Fibroblast of lung (primary cell): ENCODE data around the gene CD1D. TPM values are rescaled to one million over a fixed set of nuclear protein-coding genes. Genes with fewer than 3 reads are reported as not detected.
"Not testable (repeated sequence)": the region's sequence is repeated elsewhere in the genome, so short reads cannot be mapped to it uniquely, and the experiment has no call there.

Experiments
- DNase-seq, 2 donors: peaks; one replicate each; pipeline versions ENCODE4 v3.0.0 to v3.0.0-alpha.2; 2010; ENCODE audit warnings: low read depth in 2 of 2
- H2AFZ ChIP-seq: 2 replicates; pipeline ENCODE4 v1.5.1; 2012; ENCODE audit warnings: low read length, control low read depth, inconsistent platforms
- H3K27ac ChIP-seq: 2 replicates; pipeline ENCODE4 v1.5.1; 2011; ENCODE audit warnings: low read length, control low read depth; ENCODE audit not compliant: insufficient read depth
- H3K27me3 ChIP-seq: 2 replicates; pipeline ENCODE4 v1.5.1; 2011; ENCODE audit warnings: mild to moderate bottlenecking, low read length; ENCODE audit not compliant: control insufficient read depth, insufficient read depth
- H3K36me3 ChIP-seq: 2 replicates; pipeline ENCODE4 v1.5.1; 2011; ENCODE audit warnings: low read length; ENCODE audit not compliant: control insufficient read depth, insufficient read depth
- H3K4me1 ChIP-seq: 2 replicates; pipeline ENCODE4 v1.5.1; 2011; ENCODE audit warnings: low read length; ENCODE audit not compliant: control insufficient read depth, insufficient read depth; ENCODE audit errors: extremely low read depth
- H3K4me2 ChIP-seq: 2 replicates; pipeline ENCODE4 v1.5.1; 2011; ENCODE audit warnings: low read length, control low read depth; ENCODE audit not compliant: insufficient read depth; ENCODE audit errors: extremely low read depth
- H3K4me3 ChIP-seq, 4 experiments: fragments of 200-600 bp in 1 of 4; sonication (generic) in 1 of 4; replicated peaks in 1 of 4; 2 replicates each; pipeline ENCODE4 v1.5.1; 2011 to 2016; ENCODE audit warnings: low read length in 4 of 4, low read depth in 3 of 4, mild to moderate bottlenecking in 3 of 4, control low read depth in 2 of 4, inconsistent platforms in 1 of 4, mixed read lengths in 1 of 4; ENCODE audit not compliant: insufficient read depth in 1 of 4; ENCODE audit errors: control extremely low read depth in 1 of 4
- H3K79me2 ChIP-seq: 2 replicates; pipeline ENCODE4 v1.5.1; 2012; ENCODE audit warnings: mild to moderate bottlenecking, low read length, inconsistent platforms; ENCODE audit not compliant: control insufficient read depth, insufficient read depth
- H3K9ac ChIP-seq: 2 replicates; pipeline ENCODE4 v1.5.1; 2011; ENCODE audit warnings: mild to moderate bottlenecking, low read length, control low read depth; ENCODE audit not compliant: insufficient read depth
- H3K9me3 ChIP-seq: 2 replicates; pipeline ENCODE4 v1.5.1; 2012; ENCODE audit warnings: low read depth, low read length; ENCODE audit not compliant: control insufficient read depth, insufficient read depth
- H4K20me1 ChIP-seq: 2 replicates; pipeline ENCODE4 v1.5.1; 2011; ENCODE audit warnings: low read length; ENCODE audit not compliant: control insufficient read depth, insufficient read depth; ENCODE audit errors: extremely low read depth
- EZH2 ChIP-seq: IDR thresholded peaks from 2 replicates; pipeline ENCODE4 v1.5.1; 2012; ENCODE audit warnings: low read length, control low read depth, mild to moderate bottlenecking; ENCODE audit errors: missing control alignments
- polyA plus RNA-seq, 2 donors: library from polyadenylated mRNA; depleted of rRNA in 1 of 2; stranded (reverse) in 1 of 2; unstranded in 1 of 2; fragments of >200 nt; gene quantifications; 2 replicates each; pipeline ENCODE4 v1.2.1, GENCODE V29; 2011 to 2012; ENCODE audit warnings: missing spikeins in 1 of 2
- total RNA-seq: library from RNA; depleted of rRNA; stranded (reverse); fragments of >200 nt; gene quantifications from 2 replicates; pipeline ENCODE4 v1.2.1, GENCODE V29; 2014
- TF ChIP-seq, protein P1 (sequence below), 2 donors: IDR thresholded peaks in 1 of 2; conservative IDR thresholded peaks in 1 of 2; 1 replicate in 1 of 2; 2 replicates in 1 of 2; pipeline ENCODE4 v1.5.1; 2011 to 2012; ENCODE audit warnings: low read length in 2 of 2, control low read depth in 1 of 2, inconsistent platforms in 1 of 2, low read depth in 1 of 2, mild to moderate bottlenecking in 1 of 2

Gene CD1D
- total and polyA plus RNA-seq, 2 donors (not counting 1 experiment from before 2014, with no cell fraction given), result 0.66 TPM; not detected in 1

DNA sequence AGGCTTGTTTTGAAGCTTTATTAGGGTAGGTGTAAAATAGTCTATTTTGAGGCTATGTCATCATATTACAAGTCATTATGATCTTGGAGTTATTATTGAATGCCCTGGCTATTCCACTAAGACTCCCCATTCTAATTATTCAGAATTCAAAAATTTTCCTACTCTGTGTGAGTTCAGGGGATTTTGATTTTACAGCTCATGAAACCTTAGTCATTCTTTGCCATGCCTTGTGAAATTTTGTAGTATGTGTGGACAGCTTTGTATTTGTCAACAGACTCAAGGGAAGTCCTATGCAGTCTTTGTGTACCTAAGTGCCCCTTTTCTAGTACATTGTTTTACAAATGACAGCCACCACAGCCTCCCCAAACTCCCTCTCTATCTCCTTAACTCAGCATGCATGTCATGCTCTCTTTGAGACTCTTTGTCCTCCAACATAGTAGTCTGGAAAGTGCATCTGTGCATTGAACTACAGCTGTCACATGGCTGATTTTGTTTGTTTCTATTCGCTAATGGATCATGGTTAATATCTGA lies 28.0 kb downstream of the CD1D start:
- Histone ChIP-seq H3K4me2 (no peak overlapping the region), H3K27ac (no peak overlapping the region), H3K4me3 (no peak overlapping the region), H3K4me1 (no peaks in the 10 kb centered on the region), H4K20me1 (no peaks in the 10 kb centered on the region), H3K27me3 (no peaks in the 10 kb centered on the region), H3K9ac (no peak overlapping the region), H3K36me3 (no peaks in the 10 kb centered on the region), H3K9me3 (no peaks in the 10 kb centered on the region), H2AFZ (no peak overlapping the region), H3K79me2 (no peaks in the 10 kb centered on the region)
- DNase-seq, result no peak
- TF ChIP-seq, protein P1, sequence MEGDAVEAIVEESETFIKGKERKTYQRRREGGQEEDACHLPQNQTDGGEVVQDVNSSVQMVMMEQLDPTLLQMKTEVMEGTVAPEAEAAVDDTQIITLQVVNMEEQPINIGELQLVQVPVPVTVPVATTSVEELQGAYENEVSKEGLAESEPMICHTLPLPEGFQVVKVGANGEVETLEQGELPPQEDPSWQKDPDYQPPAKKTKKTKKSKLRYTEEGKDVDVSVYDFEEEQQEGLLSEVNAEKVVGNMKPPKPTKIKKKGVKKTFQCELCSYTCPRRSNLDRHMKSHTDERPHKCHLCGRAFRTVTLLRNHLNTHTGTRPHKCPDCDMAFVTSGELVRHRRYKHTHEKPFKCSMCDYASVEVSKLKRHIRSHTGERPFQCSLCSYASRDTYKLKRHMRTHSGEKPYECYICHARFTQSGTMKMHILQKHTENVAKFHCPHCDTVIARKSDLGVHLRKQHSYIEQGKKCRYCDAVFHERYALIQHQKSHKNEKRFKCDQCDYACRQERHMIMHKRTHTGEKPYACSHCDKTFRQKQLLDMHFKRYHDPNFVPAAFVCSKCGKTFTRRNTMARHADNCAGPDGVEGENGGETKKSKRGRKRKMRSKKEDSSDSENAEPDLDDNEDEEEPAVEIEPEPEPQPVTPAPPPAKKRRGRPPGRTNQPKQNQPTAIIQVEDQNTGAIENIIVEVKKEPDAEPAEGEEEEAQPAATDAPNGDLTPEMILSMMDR (conservative IDR thresholded peaks at IDR 0.05 in 1 of 2, IDR thresholded peaks at IDR 0.05 in 1 of 2; ENCODE audit: low read depth in 1 of 2, low read length in 2 of 2), result no peak
- TF ChIP-seq EZH2, result no peak

DNA sequence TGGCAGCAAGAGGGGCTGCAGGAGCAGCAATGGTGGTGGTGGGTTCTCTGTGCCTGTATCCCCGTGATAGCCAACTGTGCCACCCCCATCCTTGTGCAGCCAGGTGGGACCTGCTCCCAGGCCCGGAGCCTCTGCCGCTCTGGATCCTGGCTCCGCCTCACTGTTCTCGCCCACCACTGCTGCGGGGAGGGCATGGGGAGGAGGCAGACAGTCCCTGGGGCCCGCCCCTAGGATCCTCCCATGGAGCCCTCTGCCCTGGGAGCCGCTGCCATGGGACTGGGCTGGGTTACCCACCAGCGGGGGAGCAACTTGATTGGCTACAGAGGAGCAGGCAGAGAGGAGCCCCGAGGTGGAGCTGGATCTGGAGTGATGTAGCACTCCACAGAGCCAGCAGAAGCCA lies 31.6 kb downstream of the CD1D start:
- Histone ChIP-seq H3K27ac (no peak overlapping the region), H3K79me2 (no peaks in the 10 kb centered on the region), H3K4me1 (no peaks in the 10 kb centered on the region), H3K27me3 (no peaks in the 10 kb centered on the region), H3K4me3 (no peak overlapping the region), H3K9me3 (no peaks in the 10 kb centered on the region), H3K9ac (no peak overlapping the region), H3K4me2 (no peak overlapping the region), H2AFZ (no peak overlapping the region), H4K20me1 (no peaks in the 10 kb centered on the region), H3K36me3 (no peaks in the 10 kb centered on the region)
- TF ChIP-seq, protein P1 (conservative IDR thresholded peaks at IDR 0.05 in 1 of 2, IDR thresholded peaks at IDR 0.05 in 1 of 2; ENCODE audit: low read depth in 1 of 2, low read length in 2 of 2), result no peak
- TF ChIP-seq EZH2, result no peak
- no peak for DNase-seq

DNA sequence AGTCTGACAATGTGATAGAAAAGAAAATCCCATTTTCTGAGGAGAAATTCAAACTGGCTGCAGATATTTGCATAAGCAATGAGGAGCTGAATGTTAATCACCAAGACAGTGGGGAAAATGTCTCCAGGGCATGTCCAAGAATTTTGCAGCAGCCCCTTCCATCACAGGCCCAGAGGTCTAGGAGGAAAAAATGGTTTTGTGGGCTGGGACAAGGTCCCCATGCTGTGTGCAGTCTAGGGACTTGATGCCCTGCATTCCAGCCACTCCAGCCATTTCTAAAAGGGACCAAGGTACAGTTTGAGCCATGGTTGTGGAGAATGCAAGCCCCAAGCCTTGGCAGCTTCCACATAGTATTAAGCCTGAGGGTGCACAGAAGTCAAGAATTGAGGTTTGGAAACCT lies 42.8 kb downstream of the CD1D start:
- not testable (repeated sequence) for H3K79me2 ChIP-seq, H4K20me1 ChIP-seq, H3K36me3 ChIP-seq, H3K9ac ChIP-seq, H2AFZ ChIP-seq, DNase-seq, H3K4me3 ChIP-seq, H3K9me3 ChIP-seq, H3K27me3 ChIP-seq, H3K27ac ChIP-seq, H3K4me2 ChIP-seq, H3K4me1 ChIP-seq
